ENCODE data around the gene PDE3A.
A peak's percentile ranks its signal among the peaks of the same experiment; 100 is the strongest.

The PDE3A gene

GRCh38 chr12:20426957-20427356, 58.6 kb downstream of the PDE3A start:
- no peak for DNase-seq

GRCh38 chr12:20429852-20430251, 61.5 kb downstream of the PDE3A start:
- DNase-seq: no peak

- DNase-seq: no peak
Measured at GRCh38 chr12:20432290-20432689, 64.0 kb downstream of the PDE3A start.

GRCh38 chr12:20434996-20435395, 66.7 kb downstream of the PDE3A start:
- no peak for DNase-seq

DNA sequence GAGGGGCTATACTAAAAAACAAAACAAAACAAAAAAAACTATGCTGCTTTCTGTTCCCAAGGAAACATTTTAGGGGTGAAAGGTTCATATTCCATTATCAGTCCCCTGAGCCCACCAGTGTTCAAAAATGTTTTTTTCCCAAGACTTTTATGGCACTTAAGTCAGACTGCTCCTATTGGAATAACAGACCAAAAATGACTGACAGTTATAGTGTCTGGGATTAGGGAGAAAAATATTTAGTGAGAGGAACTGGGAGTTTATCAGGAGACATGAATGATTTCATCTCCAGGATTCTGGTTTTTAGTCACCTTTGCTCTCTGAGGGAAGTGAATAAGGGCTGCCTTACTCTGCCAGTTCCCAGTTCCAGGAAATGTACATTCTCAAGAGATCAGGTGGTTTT, 68.0 kb downstream of the PDE3A start:
- DNase-seq: peak; percentile 21

DNA sequence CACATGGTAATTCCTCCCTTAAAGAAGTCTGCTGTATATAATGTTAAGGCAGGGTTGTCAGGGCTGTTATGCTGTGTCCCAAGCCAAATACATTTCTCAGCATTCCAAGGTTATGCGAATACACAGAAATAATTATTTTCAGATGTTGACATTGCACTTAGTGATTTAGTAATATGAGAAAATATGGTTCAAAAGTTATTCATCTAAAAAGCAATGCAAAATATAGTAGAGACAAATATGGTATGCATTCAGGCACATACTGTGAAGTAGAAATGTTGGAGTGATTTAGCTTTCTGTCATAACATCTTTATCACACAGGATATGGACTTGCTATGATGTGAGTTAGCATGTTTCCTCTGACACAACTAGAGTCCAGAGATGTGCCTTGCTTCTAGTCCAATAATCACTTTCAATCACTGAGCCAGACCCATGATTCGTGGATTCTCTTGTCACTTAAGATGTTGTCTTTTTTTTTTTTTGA, 70.0 kb downstream of the PDE3A start:
- peak; percentile 17 for DNase-seq

- DNase-seq: no peak
Measured at GRCh38 chr12:20439626-20440025, 71.3 kb downstream of the PDE3A start.

- no peak for DNase-seq
Measured at GRCh38 chr12:20440408-20440807, 72.1 kb downstream of the PDE3A start.

GRCh38 chr12:20442322-20442721, 74.0 kb downstream of the PDE3A start:
- DNase-seq: peak; percentile 16

- DNase-seq: no peak
Measured at GRCh38 chr12:20443255-20443654, 74.9 kb downstream of the PDE3A start.

DNA sequence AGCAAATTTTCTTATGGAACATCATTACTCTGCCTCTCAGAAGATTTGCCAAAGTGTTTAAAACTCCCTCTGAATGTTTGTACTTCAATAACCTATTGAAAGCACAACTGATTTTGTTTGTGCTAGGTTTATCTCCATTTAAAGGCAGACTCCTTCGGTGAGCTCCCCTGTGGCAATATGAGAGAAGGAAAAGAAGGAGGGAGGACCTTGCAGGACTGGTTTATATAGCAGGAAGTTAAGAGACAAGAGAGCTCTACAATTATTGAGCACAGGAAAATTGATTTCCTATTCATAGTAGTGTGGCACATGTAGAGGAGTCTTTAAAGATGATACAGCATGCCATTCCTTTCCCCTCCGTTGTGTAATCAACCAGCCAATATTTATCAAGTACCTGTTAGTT, 75.5 kb downstream of the PDE3A start:
- no peak for DNase-seq

- DNase-seq: no peak
Measured at GRCh38 chr12:20444595-20445170, 76.3 kb downstream of the PDE3A start.

DNA sequence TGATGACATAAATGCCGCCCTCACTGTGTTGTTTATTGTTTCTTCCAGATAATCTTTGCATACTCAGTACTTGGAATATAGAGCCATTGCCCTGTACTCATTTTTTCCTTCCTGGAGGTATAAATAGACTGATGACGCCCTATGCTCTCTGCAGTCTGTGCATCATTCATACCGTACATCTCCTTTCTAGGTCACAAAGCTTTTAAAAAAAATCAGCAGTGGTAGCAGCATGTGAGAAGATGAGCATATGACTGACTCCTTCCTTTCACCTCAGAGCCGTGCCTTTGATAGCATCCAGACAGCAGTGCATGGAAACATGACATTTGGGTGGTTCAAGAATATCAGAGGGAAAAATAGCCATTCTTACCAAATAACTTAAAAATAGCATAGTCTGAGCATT, 77.3 kb downstream of the PDE3A start:
- no peak for DNase-seq

DNA sequence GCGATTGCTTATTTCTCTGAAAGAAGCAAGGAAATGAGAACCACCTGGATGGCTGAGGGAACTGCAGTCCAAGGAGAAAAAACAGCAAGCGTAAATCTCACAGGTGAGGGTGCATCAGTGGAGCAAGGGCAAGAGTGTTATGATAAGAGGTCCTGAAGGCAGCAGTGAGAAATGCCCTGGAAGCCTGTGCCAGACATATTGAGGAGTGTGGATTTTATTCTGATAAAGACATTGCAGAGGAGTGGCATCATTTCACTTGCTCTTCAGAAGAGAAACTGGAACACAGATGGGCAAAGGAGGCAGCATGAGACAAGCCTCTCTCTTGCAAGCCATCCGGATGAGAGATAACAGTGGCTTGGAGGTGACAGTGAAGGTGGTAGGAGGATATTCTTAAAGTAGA, 78.5 kb downstream of the PDE3A start:
- no peak for DNase-seq

- DNase-seq: no peak
Measured at GRCh38 chr12:20448781-20449180, 80.4 kb downstream of the PDE3A start.

GRCh38 chr12:20450591-20451180, 82.3 kb downstream of the PDE3A start:
- no peak for DNase-seq

DNA sequence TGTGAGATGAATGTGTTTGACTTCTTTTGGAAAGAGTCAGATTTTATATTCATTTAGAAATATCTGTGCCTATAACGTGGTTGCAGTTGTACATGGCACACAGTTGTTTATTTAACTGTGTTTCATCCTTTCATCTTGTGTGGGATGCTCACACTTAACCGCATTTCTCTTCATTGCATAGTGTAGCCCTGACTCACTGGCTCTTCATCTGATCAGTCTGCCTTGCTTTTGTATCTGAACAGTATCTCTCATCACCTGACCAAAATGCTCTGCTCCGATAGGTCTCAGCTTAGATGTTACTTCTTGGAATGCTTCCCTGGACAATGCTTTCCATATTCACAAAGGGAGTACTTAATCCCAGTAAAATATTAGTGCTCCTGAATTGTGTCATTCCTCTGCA, 83.4 kb downstream of the PDE3A start:
- DNase-seq: no peak

DNA sequence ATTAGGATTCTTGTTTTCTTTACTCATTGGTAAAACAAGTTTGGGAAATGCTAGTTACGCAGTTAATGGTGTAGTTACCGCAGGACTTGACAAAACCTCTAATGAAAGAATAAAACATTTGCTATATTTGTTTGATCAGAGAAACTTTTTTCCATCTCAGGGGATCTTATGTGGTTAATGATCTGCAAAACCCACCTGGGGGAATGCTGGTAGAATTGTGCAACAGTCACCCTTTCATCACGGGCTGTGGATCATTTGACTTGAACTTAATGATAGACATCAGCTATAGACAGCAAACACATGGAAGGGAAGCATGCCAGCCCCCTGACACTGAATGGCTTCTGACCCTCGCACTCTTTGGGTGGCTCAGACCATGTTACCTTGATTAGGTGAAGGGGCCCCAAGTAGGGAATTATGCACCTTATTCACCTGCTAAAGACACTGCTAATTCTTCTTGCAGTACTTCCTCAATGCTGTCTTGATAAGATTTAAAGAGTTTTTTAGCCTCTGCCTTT, 84.2 kb downstream of the PDE3A start:
- no peak for DNase-seq

DNA sequence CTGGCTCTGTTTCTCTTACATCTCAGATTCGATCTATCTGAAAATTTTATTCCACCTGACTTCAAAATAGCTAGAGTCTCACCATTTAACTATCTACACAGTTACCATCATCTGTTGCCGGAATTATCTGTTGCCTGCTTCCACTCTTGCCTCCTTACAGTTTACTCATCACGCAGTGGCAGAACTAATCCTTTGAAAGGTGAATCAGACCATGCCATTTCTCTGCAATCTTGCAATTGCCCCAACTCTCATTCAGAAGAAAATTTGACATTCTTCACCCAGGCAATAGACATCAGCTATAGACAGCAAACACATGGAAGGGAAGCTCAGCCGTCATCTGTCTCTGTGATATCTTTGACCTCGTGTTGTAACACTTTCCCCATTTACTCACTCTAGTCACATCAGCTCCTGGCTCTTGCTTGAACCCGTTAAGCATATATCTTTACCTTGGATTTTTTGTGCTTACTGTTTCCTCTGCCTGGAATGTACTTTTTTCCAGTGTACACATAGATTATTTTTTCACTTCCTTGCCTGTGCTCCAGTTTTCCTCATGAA, 85.5 kb downstream of the PDE3A start:
- no peak for DNase-seq

- no peak for DNase-seq
Measured at GRCh38 chr12:20455001-20455706, 86.8 kb downstream of the PDE3A start.

DNA sequence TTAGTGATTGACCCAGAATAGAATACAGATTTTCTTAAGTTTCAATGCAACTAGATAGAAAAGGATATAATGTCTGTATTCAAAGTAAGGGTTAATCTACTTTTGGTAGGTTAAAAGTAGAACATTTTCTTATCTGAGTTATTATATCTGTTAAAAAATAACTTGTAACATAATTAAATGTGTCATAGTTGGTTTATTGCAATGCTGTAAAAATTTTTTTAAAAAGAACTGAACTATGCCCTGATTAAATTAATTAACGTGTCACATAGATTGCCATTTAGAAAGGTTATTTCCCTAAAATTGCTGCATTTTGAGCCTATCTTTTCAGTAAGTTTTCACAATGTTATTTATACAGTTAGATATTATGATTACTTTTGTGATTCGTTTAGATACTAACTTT, 89.2 kb downstream of the PDE3A start:
- DNase-seq: no peak

- no peak for DNase-seq
Measured at GRCh38 chr12:20458011-20458410, 89.7 kb downstream of the PDE3A start.

GRCh38 chr12:20459920-20460319, 91.6 kb downstream of the PDE3A start:
- DNase-seq: no peak

DNA sequence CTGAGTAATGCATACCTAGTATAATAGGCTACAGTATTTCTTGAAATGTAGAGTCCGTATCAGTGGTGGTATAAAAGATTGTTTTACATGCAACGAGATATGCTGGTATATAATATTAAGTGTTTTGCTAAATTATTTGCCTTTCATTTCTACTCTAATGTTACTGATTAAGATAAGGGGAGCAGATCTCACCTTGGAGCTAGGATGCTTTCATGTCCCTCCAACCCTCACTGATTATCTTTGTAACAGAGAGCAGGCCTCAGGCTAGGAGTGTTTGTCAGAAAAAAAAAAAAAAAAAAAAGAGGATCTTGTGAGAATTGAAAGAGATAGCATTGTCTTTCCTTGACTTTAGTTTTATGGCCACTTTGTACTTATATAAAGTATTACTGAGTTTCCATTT, 92.6 kb downstream of the PDE3A start:
- DNase-seq: peak; percentile 16

Data from OCI-M1 (cell line).